OCI-LY7 (cell line): ENCODE data around the gene OR51B4. TPM values are rescaled to one million over a fixed set of nuclear protein-coding genes. Genes with fewer than 3 reads are reported as not detected.
"Not testable (repeated sequence)": the region's sequence is repeated elsewhere in the genome, so short reads cannot be mapped to it uniquely, and the experiment has no call there.

Experiments
- BruUV-seq: library from RNA; stranded (reverse); fragments of 400-500 nt; replicated peaks from 2 replicates; lab custom pipeline; 2021; lab: Mats Ljungman, UMichigan
- CTCF ChIA-PET: fragments of 300-600 bp; sonication (Branson Sonifier 250); formaldehyde crosslinking; loops from one replicate; lab custom pipeline; 2022; ENCODE audit warnings: antibody characterized with exemption; ENCODE audit not compliant: unreplicated experiment; lab: Charles Lee
- POLR2A ChIA-PET: fragments of 300-600 bp; sonication (Branson Sonifier 250); formaldehyde crosslinking; loops from one replicate; lab custom pipeline; 2022; ENCODE audit warnings: antibody characterized with exemption; lab: Charles Lee
- DNase-seq: peaks from one replicate; pipeline ENCODE4 v3.0.0-alpha.2; 2015; ENCODE audit warnings: low spot score
- H2AFZ ChIP-seq: fragments of 200-600 bp; sonication (generic), shearing (Covaris generic); 2 replicates; pipeline ENCODE4 v1.6.1; 2014; ENCODE audit warnings: mild to moderate bottlenecking, antibody characterized with exemption, low read length, moderate library complexity
- H3K27ac ChIP-seq: fragments of 200-600 bp; sonication (generic); 2 replicates; pipeline ENCODE4 v1.5.1; 2014; ENCODE audit warnings: mixed run types, low read depth, mild to moderate bottlenecking, moderate library complexity, low read length, inconsistent platforms; ENCODE audit not compliant: poor library complexity, severe bottlenecking
- H3K36me3 ChIP-seq: fragments of 200-600 bp; sonication (generic); 2 replicates; pipeline ENCODE4 v1.6.1; 2014; ENCODE audit warnings: mild to moderate bottlenecking, antibody characterized with exemption, low read length, moderate library complexity, mixed read lengths; ENCODE audit not compliant: insufficient read depth
- H3K4me1 ChIP-seq: fragments of 200-600 bp; sonication (generic); 2 replicates; pipeline ENCODE4 v1.5.1; 2014; ENCODE audit warnings: mild to moderate bottlenecking, low read length; ENCODE audit not compliant: insufficient read depth, poor library complexity, severe bottlenecking
- H3K4me2 ChIP-seq: fragments of 200-600 bp; sonication (generic); 2 replicates; pipeline ENCODE4 v1.6.1; 2014; ENCODE audit warnings: mild to moderate bottlenecking, low read length
- H3K4me3 ChIP-seq: fragments of 200-600 bp; sonication (generic); 2 replicates; pipeline ENCODE4 v1.5.1; 2014; ENCODE audit warnings: mild to moderate bottlenecking, low read depth, low read length; ENCODE audit not compliant: poor library complexity, severe bottlenecking
- H3K79me2 ChIP-seq: fragments of 200-600 bp; sonication (generic); 2 replicates; pipeline ENCODE4 v1.6.1; 2016; ENCODE audit warnings: low read depth, mild to moderate bottlenecking, low read length, moderate library complexity, mixed read lengths; ENCODE audit not compliant: insufficient read depth
- H3K9me2 ChIP-seq: fragments of 200-600 bp; sonication (generic); 2 replicates; pipeline ENCODE4 v1.6.1; 2016; ENCODE audit warnings: mild to moderate bottlenecking, low read length, mixed read lengths; ENCODE audit not compliant: insufficient read depth
- H3K9me3 ChIP-seq: fragments of 200-600 bp; sonication (generic); 2 replicates; pipeline ENCODE4 v1.6.1; 2014; ENCODE audit warnings: mild to moderate bottlenecking, mixed run types, low read length, mixed read lengths
- H4K20me1 ChIP-seq: fragments of 200-600 bp; sonication (generic); 2 replicates; pipeline ENCODE4 v1.6.1; 2014; ENCODE audit warnings: mild to moderate bottlenecking, antibody characterized with exemption, low read length, moderate library complexity, mixed read lengths; ENCODE audit not compliant: insufficient read depth
- EZH2phosphoT487 ChIP-seq: fragments of 200-600 bp; sonication (generic); IDR thresholded peaks from 2 replicates; pipeline ENCODE4 v1.6.1; 2018; ENCODE audit warnings: low read depth, borderline replicate concordance, mild to moderate bottlenecking, mixed run types, antibody characterized with exemption, low read length, moderate library complexity, mixed read lengths
- intact Hi-C: fragments of 100-400 bp; cut with micrococcal nuclease; formaldehyde crosslinking; loops from one replicate; pipeline ENCODE4 v1.10.0; 2022; ENCODE audit not compliant: unreplicated experiment
- total RNA-seq, 2 experiments: library from RNA; depleted of rRNA in 1 of 2; stranded (reverse); fragments of >200 nt in 1 of 2; shearing (Covaris generic) in 1 of 2; gene quantifications; 2 replicates each; pipeline ENCODE4 v1.2.3, GENCODE V29; 2014 to 2022
- TF ChIP-seq, protein P1 (sequence below): fragments of 200-600 bp; sonication (generic); conservative IDR thresholded peaks from 2 replicates; pipeline ENCODE4 v1.5.1; 2014; ENCODE audit warnings: mild to moderate bottlenecking, antibody characterized with exemption, low read length, moderate library complexity, mixed read lengths

OR51B4 gene
- total RNA-seq, 2 experiments from 2014 or later, result not detected

DNA sequence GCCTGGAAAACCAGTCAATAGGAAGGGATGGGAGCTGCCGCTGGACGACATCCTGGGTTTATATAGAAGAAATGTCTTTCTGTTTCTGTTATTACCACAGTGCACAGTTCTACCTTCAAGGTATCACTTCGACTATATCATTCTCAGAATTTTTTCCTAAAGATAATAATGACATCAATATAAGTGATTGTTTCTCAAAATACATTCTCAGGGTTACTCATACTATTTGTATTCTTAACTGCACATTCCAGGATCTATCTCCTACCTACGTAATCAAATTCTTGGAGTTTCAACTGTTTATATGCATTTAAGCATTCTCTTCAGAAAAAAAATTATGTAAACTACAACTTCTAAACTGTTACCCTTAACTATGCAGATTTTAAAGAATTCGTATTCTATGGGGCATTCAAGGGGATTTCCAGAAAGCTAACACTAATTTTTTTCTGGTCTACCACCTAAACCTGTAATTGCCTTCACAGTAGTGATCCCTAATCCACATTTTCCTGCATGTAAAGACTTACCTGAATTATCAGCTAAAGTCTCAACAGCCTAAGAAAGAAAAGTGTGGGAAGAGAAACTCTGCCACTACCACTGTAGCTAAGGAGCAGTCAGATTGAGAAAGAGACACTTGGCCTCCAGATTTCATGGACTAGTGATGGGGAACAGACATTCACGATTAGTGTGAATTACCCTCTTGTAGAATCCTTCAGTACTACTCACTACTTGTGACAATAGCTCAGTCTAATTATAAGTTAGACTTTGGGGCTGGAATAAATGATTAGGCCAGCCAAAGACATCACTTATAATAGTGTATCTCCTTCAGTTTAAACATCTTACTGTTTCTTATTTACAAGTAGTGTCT is 42.0 kb upstream of the OR51B4 start, which contains the start of gene OR51B5:
OR51B5 (minus strand) TSS at position 51 of the 862 bp plus-strand sequence; CDS start at position 51, 0 bp downstream.
- no peak within 1 kb of the TSS for H3K4me3 ChIP-seq
- H3K4me2 ChIP-seq, result no peak within 1 kb of the TSS
- H3K27ac ChIP-seq, result no peak within 1 kb of the TSS
- H3K36me3 ChIP-seq, result no peaks in the 10 kb centered on the region
- TF ChIP-seq EZH2phosphoT487, result no peak
- TF ChIP-seq, protein P1, sequence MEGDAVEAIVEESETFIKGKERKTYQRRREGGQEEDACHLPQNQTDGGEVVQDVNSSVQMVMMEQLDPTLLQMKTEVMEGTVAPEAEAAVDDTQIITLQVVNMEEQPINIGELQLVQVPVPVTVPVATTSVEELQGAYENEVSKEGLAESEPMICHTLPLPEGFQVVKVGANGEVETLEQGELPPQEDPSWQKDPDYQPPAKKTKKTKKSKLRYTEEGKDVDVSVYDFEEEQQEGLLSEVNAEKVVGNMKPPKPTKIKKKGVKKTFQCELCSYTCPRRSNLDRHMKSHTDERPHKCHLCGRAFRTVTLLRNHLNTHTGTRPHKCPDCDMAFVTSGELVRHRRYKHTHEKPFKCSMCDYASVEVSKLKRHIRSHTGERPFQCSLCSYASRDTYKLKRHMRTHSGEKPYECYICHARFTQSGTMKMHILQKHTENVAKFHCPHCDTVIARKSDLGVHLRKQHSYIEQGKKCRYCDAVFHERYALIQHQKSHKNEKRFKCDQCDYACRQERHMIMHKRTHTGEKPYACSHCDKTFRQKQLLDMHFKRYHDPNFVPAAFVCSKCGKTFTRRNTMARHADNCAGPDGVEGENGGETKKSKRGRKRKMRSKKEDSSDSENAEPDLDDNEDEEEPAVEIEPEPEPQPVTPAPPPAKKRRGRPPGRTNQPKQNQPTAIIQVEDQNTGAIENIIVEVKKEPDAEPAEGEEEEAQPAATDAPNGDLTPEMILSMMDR, result no peak
- no peak for DNase-seq
- no peaks in the 10 kb centered on the region for H4K20me1 ChIP-seq
- no peaks in the 10 kb centered on the region for H3K9me3 ChIP-seq
- intact Hi-C loops, result no loop called here
- ChIA-PET POLR2A (interaction anchor here (1.0 kb wide), 1 partner anchor 10 kb away, joined by 3 read pairs; no protein-coding TSS in a partner anchor), CTCF (no interaction called here)
- H3K79me2 ChIP-seq, result no peaks in the 10 kb centered on the region
- BruUV-seq, result no TSS peak
- no peaks in the 10 kb centered on the region for H3K9me2 ChIP-seq
- H3K4me1 ChIP-seq, result no peaks in the 10 kb centered on the region
- no peak within 1 kb of the TSS for H2AFZ ChIP-seq

DNA sequence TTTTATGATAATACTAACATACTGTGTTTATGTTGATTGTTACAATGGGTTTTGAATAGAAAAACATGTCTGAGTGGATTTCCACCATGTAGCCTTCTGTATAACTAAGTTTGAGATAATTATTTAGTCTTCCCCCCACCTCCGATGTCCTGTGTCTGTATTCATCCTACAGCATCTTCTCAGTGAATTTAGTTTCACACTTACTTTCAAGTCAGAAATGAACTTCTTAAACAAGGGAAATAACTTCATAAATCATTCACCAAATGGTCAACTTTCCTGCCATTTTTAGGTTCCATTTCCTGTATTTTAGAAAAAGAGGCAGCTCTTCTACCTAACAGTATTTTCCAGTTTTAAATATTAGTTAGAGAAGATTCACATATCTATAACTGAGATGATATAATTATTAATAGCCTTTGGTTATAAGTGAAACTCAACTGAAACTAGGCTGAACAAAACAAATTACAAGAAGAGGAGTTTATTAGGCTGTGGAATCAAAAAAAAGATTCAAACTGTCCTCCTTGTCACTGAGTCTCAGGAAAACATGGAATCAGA is 38.1 kb upstream of the OR51B4 start:
- Histone ChIP-seq H3K36me3 (no peaks in the 10 kb centered on the region), H3K9me2 (no peaks in the 10 kb centered on the region), H3K79me2 (no peaks in the 10 kb centered on the region), H3K4me3 (no peak overlapping the region), H3K4me1 (no peaks in the 10 kb centered on the region), H4K20me1 (no peaks in the 10 kb centered on the region), H3K27ac (no peak overlapping the region), H3K4me2 (no peak overlapping the region), H2AFZ (no peak overlapping the region), H3K9me3 (no peaks in the 10 kb centered on the region)
- DNase-seq, result no peak
- POLR2A ChIA-PET, result no interaction called here
- no peak for TF ChIP-seq EZH2phosphoT487
- TF ChIP-seq, protein P1, result no peak
- BruUV-seq, result no TSS peak
- CTCF ChIA-PET, result no interaction called here
- intact Hi-C loops, result no loop called here

DNA sequence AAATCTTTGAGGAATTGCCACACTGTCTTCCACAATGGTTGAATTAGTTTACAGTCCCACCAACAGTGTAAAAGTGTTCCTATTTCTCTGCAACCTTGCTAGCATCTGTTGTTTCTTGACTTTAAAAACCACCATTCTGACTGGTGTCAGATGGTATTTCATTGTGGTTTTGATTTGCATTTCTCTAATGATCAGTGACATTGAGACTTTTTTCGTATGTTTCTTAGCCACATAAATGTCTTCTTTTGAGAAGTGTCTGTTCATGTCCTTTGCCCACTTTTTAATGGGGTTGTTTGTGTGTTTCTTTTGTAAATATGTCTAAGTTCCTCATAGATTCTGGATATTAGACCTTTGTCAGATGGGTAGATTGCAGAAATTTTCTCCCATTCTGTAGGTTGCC is 35.5 kb upstream of the OR51B4 start:
- H3K27ac ChIP-seq, intact Hi-C loops, H3K36me3 ChIP-seq, H2AFZ ChIP-seq, H4K20me1 ChIP-seq, H3K9me3 ChIP-seq, BruUV-seq, H3K4me3 ChIP-seq, CTCF ChIA-PET, H3K4me1 ChIP-seq, H3K9me2 ChIP-seq, POLR2A ChIA-PET, DNase-seq, H3K79me2 ChIP-seq, H3K4me2 ChIP-seq: not testable (repeated sequence)
